Measurements from ENCODE around the gene AMZ2.

DNA sequence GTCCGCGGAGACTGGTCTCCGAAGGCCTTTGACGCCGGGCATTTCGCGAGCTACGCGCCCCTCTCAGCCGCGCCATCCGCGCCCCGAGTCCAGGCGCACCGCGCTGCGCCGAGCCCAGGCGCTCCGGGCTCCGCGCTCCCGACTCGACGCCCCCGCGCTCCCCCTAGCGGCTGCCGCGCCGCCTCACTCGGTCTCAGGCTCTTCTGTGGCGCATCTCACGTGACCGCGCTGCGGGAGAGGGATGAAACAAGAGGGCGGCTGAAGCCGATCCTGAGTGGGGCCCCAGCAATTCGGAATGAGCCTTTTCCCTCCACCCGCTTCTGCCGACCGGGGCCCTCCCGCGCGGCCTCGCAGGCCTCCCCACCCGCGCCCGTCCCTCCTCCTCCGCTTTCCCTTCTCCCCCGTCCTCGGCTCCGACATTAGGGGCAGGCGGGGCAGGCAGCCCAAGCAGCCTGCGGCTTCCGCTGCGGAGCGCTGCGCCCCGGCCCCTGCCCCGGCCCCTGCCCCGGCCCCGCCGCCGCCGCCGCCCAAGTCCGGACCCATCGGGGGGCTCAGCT is 42.5 kb upstream of the AMZ2 start:
- TF ChIP-seq POLR2AphosphoS5 (IDR thresholded peaks at IDR 0.05), result peak; percentile 88 to 93 (median 89)
- TF ChIP-seq, protein P1, sequence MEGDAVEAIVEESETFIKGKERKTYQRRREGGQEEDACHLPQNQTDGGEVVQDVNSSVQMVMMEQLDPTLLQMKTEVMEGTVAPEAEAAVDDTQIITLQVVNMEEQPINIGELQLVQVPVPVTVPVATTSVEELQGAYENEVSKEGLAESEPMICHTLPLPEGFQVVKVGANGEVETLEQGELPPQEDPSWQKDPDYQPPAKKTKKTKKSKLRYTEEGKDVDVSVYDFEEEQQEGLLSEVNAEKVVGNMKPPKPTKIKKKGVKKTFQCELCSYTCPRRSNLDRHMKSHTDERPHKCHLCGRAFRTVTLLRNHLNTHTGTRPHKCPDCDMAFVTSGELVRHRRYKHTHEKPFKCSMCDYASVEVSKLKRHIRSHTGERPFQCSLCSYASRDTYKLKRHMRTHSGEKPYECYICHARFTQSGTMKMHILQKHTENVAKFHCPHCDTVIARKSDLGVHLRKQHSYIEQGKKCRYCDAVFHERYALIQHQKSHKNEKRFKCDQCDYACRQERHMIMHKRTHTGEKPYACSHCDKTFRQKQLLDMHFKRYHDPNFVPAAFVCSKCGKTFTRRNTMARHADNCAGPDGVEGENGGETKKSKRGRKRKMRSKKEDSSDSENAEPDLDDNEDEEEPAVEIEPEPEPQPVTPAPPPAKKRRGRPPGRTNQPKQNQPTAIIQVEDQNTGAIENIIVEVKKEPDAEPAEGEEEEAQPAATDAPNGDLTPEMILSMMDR (IDR thresholded peaks at IDR 0.05), result peak in 5 of 7 experiments; percentile 66 to 93 (median 89)
- TF ChIP-seq POLR2A (IDR thresholded peaks at IDR 0.05), result no peak
